ENCODE results near the gene SNN.

GRCh38 chr16:11670171-11671131, 2.2 kb downstream of the SNN start:
- TF ChIP-seq CTCF (conservative IDR thresholded peaks at IDR 0.05) (no peak), EZH2 (IDR thresholded peaks at IDR 0.05; ENCODE audit: low read depth) (no peak)
